Measurements from ENCODE around the gene UAP1. TPM values are rescaled to one million over a fixed set of nuclear protein-coding genes. Genes with fewer than 3 reads are reported as not detected.

The UAP1 gene
- polyA plus RNA-seq, 1 donor from 2014 or later: 40.1 TPM

GRCh38 chr1:162627662-162628296 is 66.3 kb downstream of the UAP1 start:
- Histone ChIP-seq H3K9ac (ENCODE audit: low read length) (no peak overlapping the region), H3F3A (ENCODE audit: insufficient read depth, low read length, poor library complexity, severe bottlenecking) (no peaks in the 10 kb centered on the region), H3K9me3 (ENCODE audit: low read length) (no peaks in the 10 kb centered on the region), H3K4me3 (ENCODE audit: low read length) (no peak overlapping the region), H3K27me3 (ENCODE audit: insufficient read depth, low read depth, low read length) (no peaks in the 10 kb centered on the region), H3K79me2 (replicated peaks; ENCODE audit: insufficient read depth, low read length) (no peaks in the 10 kb centered on the region), H4K20me1 (ENCODE audit: insufficient read depth) (no peaks in the 10 kb centered on the region), H3K4me2 (ENCODE audit: low read length) (no peak overlapping the region), H3K36me3 (ENCODE audit: insufficient read depth, low read length) (no peaks in the 10 kb centered on the region), H3K9me2 (ENCODE audit: insufficient read depth, low read length) (no peaks in the 10 kb centered on the region), H2AFZ (ENCODE audit: low read depth, low read length) (no peak overlapping the region), H3K27ac (ENCODE audit: low read length) (no peak overlapping the region)
- TF ChIP-seq MXI1 (conservative IDR thresholded peaks at IDR 0.05; ENCODE audit: poor library complexity, severe bottlenecking) (no peak), RAD21 (conservative IDR thresholded peaks at IDR 0.05) (no peak), POLR2AphosphoS5 (IDR thresholded peaks at IDR 0.05) (no peak), SMC3 (conservative IDR thresholded peaks at IDR 0.05; ENCODE audit: poor library complexity) (no peak), EP300 (conservative IDR thresholded peaks at IDR 0.05; ENCODE audit: poor library complexity, severe bottlenecking) (no peak), EZH2 (IDR thresholded peaks at IDR 0.05; ENCODE audit: borderline replicate concordance, insufficient read depth, low read length, poor library complexity, severe bottlenecking) (no peak), TAF1 (IDR thresholded peaks at IDR 0.05; ENCODE audit: low read depth) (no peak)
- TF ChIP-seq, protein P1, sequence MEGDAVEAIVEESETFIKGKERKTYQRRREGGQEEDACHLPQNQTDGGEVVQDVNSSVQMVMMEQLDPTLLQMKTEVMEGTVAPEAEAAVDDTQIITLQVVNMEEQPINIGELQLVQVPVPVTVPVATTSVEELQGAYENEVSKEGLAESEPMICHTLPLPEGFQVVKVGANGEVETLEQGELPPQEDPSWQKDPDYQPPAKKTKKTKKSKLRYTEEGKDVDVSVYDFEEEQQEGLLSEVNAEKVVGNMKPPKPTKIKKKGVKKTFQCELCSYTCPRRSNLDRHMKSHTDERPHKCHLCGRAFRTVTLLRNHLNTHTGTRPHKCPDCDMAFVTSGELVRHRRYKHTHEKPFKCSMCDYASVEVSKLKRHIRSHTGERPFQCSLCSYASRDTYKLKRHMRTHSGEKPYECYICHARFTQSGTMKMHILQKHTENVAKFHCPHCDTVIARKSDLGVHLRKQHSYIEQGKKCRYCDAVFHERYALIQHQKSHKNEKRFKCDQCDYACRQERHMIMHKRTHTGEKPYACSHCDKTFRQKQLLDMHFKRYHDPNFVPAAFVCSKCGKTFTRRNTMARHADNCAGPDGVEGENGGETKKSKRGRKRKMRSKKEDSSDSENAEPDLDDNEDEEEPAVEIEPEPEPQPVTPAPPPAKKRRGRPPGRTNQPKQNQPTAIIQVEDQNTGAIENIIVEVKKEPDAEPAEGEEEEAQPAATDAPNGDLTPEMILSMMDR (IDR thresholded peaks at IDR 0.05; ENCODE audit: poor library complexity, severe bottlenecking): no peak
- TF ChIP-seq, protein P2, sequence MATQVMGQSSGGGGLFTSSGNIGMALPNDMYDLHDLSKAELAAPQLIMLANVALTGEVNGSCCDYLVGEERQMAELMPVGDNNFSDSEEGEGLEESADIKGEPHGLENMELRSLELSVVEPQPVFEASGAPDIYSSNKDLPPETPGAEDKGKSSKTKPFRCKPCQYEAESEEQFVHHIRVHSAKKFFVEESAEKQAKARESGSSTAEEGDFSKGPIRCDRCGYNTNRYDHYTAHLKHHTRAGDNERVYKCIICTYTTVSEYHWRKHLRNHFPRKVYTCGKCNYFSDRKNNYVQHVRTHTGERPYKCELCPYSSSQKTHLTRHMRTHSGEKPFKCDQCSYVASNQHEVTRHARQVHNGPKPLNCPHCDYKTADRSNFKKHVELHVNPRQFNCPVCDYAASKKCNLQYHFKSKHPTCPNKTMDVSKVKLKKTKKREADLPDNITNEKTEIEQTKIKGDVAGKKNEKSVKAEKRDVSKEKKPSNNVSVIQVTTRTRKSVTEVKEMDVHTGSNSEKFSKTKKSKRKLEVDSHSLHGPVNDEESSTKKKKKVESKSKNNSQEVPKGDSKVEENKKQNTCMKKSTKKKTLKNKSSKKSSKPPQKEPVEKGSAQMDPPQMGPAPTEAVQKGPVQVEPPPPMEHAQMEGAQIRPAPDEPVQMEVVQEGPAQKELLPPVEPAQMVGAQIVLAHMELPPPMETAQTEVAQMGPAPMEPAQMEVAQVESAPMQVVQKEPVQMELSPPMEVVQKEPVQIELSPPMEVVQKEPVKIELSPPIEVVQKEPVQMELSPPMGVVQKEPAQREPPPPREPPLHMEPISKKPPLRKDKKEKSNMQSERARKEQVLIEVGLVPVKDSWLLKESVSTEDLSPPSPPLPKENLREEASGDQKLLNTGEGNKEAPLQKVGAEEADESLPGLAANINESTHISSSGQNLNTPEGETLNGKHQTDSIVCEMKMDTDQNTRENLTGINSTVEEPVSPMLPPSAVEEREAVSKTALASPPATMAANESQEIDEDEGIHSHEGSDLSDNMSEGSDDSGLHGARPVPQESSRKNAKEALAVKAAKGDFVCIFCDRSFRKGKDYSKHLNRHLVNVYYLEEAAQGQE (IDR thresholded peaks at IDR 0.05; ENCODE audit: borderline replicate concordance): no peak

- Histone ChIP-seq H3K36me3 (ENCODE audit: insufficient read depth, low read length) (no peaks in the 10 kb centered on the region), H3K9ac (ENCODE audit: low read length) (no peak overlapping the region), H3K27ac (ENCODE audit: low read length) (no peak overlapping the region), H3K4me3 (ENCODE audit: low read length) (no peak overlapping the region), H3K27me3 (ENCODE audit: insufficient read depth, low read depth, low read length) (no peaks in the 10 kb centered on the region), H3K79me2 (replicated peaks; ENCODE audit: insufficient read depth, low read length) (no peaks in the 10 kb centered on the region), H3F3A (ENCODE audit: insufficient read depth, low read length, poor library complexity, severe bottlenecking) (no peaks in the 10 kb centered on the region), H3K4me2 (ENCODE audit: low read length) (no peak overlapping the region), H4K20me1 (ENCODE audit: insufficient read depth) (no peaks in the 10 kb centered on the region), H2AFZ (ENCODE audit: low read depth, low read length) (no peak overlapping the region), H3K9me3 (ENCODE audit: low read length) (no peaks in the 10 kb centered on the region), H3K9me2 (ENCODE audit: insufficient read depth, low read length) (no peaks in the 10 kb centered on the region)
- no peak for TF ChIP-seq SMC3 (conservative IDR thresholded peaks at IDR 0.05; ENCODE audit: poor library complexity)
- TF ChIP-seq MXI1 (conservative IDR thresholded peaks at IDR 0.05; ENCODE audit: poor library complexity, severe bottlenecking): no peak
- TF ChIP-seq RAD21 (conservative IDR thresholded peaks at IDR 0.05): no peak
- TF ChIP-seq EZH2 (IDR thresholded peaks at IDR 0.05; ENCODE audit: borderline replicate concordance, insufficient read depth, low read length, poor library complexity, severe bottlenecking): no peak
Observed at GRCh38 chr1:162629077-162629627, 67.6 kb downstream of the UAP1 start.
